ENCODE results near the gene GLP2R.

GLP2R gene

DNA sequence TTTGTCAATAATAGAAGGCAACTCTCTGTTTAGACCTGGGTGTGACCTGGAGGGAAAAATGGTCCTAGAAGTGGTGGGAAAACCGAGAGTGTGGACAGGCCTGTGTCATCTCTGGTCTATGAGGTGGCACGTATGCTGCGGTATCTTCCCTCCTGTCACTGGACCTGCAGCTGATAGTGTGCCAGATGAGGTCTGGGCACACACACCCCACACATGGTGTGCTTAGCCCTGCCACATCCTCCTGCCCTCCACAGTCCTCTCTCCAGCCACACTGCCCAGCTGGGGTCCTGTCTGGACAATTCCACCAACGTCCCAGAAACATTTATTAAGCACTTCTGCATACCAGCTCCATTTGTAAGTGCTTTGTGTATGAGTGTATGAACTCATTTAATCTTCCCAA is 37.2 kb downstream of the GLP2R start:
- Histone ChIP-seq H3K9ac (ENCODE audit: low read length) (no peak overlapping the region), H3K9me3 (ENCODE audit: insufficient read depth, low read length) (no peaks in the 10 kb centered on the region), H3K9me2 (replicated peaks; ENCODE audit: insufficient read depth, low read length) (no peaks in the 10 kb centered on the region), H3K36me3 (ENCODE audit: low read length) (no peaks in the 10 kb centered on the region), H3K79me2 (ENCODE audit: insufficient read depth, low read length) (no peaks in the 10 kb centered on the region), H3K27me3 (ENCODE audit: low read length) (no peaks in the 10 kb centered on the region), H3K27ac (ENCODE audit: low read depth, low read length) (no peak overlapping the region), H3K4me3 (ENCODE audit: insufficient read depth, low read length, poor library complexity, severe bottlenecking) (no peak overlapping the region), H3F3A (ENCODE audit: insufficient read depth) (no peaks in the 10 kb centered on the region), H2AFZ (ENCODE audit: low read depth, low read length, severe bottlenecking) (no peak overlapping the region), H3K4me2 (ENCODE audit: low read depth, low read length, poor library complexity, severe bottlenecking) (no peak overlapping the region), H4K20me1 (ENCODE audit: low read depth, low read length) (no peaks in the 10 kb centered on the region)
- TF ChIP-seq, protein P1, sequence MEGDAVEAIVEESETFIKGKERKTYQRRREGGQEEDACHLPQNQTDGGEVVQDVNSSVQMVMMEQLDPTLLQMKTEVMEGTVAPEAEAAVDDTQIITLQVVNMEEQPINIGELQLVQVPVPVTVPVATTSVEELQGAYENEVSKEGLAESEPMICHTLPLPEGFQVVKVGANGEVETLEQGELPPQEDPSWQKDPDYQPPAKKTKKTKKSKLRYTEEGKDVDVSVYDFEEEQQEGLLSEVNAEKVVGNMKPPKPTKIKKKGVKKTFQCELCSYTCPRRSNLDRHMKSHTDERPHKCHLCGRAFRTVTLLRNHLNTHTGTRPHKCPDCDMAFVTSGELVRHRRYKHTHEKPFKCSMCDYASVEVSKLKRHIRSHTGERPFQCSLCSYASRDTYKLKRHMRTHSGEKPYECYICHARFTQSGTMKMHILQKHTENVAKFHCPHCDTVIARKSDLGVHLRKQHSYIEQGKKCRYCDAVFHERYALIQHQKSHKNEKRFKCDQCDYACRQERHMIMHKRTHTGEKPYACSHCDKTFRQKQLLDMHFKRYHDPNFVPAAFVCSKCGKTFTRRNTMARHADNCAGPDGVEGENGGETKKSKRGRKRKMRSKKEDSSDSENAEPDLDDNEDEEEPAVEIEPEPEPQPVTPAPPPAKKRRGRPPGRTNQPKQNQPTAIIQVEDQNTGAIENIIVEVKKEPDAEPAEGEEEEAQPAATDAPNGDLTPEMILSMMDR (IDR thresholded peaks at IDR 0.05; ENCODE audit: insufficient read depth, low read length, poor library complexity, severe bottlenecking) = no peak
- TF ChIP-seq EZH2phosphoT487 (conservative IDR thresholded peaks at IDR 0.05; ENCODE audit: low read length) = no peak

DNA sequence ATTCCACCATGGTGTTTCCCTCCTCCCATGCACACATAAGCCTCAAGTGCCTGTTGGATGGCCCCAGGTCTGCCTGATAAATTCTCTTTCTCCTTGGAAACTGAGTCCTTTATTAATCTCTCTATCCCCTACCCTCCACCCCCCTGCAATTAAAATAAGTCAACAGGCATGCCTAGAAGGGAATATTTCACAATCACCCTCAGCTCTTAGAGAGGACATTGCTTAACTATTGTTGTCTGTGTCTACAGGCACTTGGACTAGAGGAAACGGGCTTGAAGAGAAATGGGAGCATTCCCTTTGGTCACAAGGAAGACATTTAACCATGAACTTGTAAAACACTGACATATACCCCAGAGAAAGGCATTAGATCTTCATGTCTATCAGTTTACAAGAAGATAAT is 39.9 kb downstream of the GLP2R start:
- TF ChIP-seq, protein P1 (IDR thresholded peaks at IDR 0.05; ENCODE audit: insufficient read depth, low read length, poor library complexity, severe bottlenecking) = no peak
- TF ChIP-seq EZH2phosphoT487 (conservative IDR thresholded peaks at IDR 0.05; ENCODE audit: low read length) = no peak
- H3F3A ChIP-seq (ENCODE audit: insufficient read depth) = no peaks in the 10 kb centered on the region

DNA sequence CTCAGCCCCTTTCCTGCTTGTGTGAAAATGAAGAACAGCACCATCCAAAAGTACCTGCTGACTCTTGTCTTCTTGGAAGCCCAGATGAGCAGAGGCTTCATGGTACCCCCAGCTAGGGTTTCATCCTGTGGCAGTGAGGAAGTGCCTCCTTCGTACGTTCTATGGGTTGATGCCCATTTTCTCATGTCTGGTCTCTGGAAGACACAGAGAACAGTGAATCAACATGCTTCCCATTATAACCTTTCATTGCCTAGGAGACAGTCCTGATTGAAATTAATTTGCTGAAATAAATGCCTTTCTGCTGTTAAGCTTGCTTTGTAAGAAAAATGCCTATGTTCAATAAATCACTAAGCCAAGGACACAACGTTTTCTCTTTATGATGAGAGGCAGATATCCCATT is 42.8 kb downstream of the GLP2R start:
- TF ChIP-seq, protein P1 (IDR thresholded peaks at IDR 0.05; ENCODE audit: insufficient read depth, low read length, poor library complexity, severe bottlenecking) = no peak
- TF ChIP-seq EZH2phosphoT487 (conservative IDR thresholded peaks at IDR 0.05; ENCODE audit: low read length) = no peak
- Histone ChIP-seq H3K79me2 (ENCODE audit: insufficient read depth, low read length) (no peaks in the 10 kb centered on the region), H3K27me3 (ENCODE audit: low read length) (no peaks in the 10 kb centered on the region), H3K4me2 (ENCODE audit: low read depth, low read length, poor library complexity, severe bottlenecking) (no peak overlapping the region), H3K9me2 (replicated peaks; ENCODE audit: insufficient read depth, low read length) (no peaks in the 10 kb centered on the region), H3K4me3 (ENCODE audit: insufficient read depth, low read length, poor library complexity, severe bottlenecking) (no peak overlapping the region), H4K20me1 (ENCODE audit: low read depth, low read length) (no peaks in the 10 kb centered on the region), H3K9ac (ENCODE audit: low read length) (no peak overlapping the region), H3K27ac (ENCODE audit: low read depth, low read length) (no peak overlapping the region), H3K9me3 (ENCODE audit: insufficient read depth, low read length) (no peaks in the 10 kb centered on the region), H3K36me3 (ENCODE audit: low read length) (no peaks in the 10 kb centered on the region), H2AFZ (ENCODE audit: low read depth, low read length, severe bottlenecking) (no peak overlapping the region), H3F3A (ENCODE audit: insufficient read depth) (no peaks in the 10 kb centered on the region)

More for the DNA sequence above, 39.9 kb downstream of the GLP2R start:
- H3K27ac ChIP-seq (ENCODE audit: low read depth, low read length) = no peak overlapping the region
- no peak overlapping the region for H2AFZ ChIP-seq (ENCODE audit: low read depth, low read length, severe bottlenecking)
- H3K9me3 ChIP-seq (ENCODE audit: insufficient read depth, low read length) = no peaks in the 10 kb centered on the region
- no peaks in the 10 kb centered on the region for H3K36me3 ChIP-seq (ENCODE audit: low read length)
- H4K20me1 ChIP-seq (ENCODE audit: low read depth, low read length) = no peaks in the 10 kb centered on the region
- H3K27me3 ChIP-seq (ENCODE audit: low read length) = no peaks in the 10 kb centered on the region
- no peaks in the 10 kb centered on the region for H3K9me2 ChIP-seq (replicated peaks; ENCODE audit: insufficient read depth, low read length)
- H3K9ac ChIP-seq (ENCODE audit: low read length) = no peak overlapping the region
- H3K4me3 ChIP-seq (ENCODE audit: insufficient read depth, low read length, poor library complexity, severe bottlenecking) = no peak overlapping the region
- no peaks in the 10 kb centered on the region for H3K79me2 ChIP-seq (ENCODE audit: insufficient read depth, low read length)
- no peak overlapping the region for H3K4me2 ChIP-seq (ENCODE audit: low read depth, low read length, poor library complexity, severe bottlenecking)
